NOMO-1 (cell line): ENCODE results near the gene USP20.

Experiments
- DNase-seq, 2 experiments: peaks; one replicate each; lab custom pipeline; 2025; ENCODE audit not compliant: unreplicated experiment in 2 of 2; lab: John Stamatoyannopoulos, UW

The USP20 gene

DNA sequence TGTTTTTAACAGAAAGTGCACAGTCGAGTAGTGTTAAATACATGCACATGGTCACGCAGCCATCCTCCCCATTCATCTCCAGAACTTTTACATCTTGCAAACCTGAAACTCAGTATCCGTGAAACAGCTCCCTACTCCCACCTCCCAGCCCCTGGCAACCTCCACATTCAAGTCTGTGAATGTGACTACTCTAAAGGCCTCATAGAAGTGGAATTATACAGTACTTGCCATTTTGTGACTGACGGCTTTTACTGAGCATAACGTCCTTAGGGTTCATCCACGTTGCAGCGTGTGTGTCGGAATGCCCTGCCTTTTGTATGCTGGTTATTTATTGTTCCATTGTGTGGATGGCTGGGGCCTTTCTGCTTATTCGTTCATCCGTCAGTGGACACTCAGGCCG lies 35.8 kb downstream of the USP20 start:
- no peak for DNase-seq

DNA sequence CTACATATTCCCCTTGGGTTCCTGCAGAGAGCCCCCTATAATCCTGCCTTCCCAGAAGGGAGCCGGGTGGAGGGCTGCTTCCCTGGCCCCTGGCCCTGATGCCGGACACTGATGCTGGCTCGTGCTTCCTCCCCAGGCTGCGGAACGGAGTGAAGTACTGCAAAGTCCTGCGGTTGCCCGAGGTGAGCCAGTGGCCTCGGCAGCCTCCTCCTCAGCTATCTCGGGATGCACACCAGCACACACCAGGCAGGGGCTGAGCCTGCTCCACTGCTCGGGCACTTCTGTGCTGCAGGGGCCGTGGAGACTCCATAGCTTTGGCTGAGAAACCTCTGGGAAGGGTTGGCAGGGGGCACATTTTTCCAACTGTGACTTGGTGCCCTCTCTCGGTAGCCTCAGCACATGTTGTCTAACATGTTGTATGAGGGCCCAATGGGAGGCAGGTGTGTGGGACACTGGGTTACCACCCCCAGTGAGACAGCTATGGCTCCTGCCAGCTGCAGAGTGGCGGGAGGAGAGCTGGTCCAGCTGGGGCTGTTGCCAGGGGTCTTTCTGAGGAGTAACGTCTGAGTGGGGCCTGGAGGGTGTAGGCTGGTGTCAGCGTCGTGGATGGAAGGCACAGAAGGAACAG lies 38.4 kb downstream of the USP20 start:
- no peak for DNase-seq

- DNase-seq, result no peak
Measured at GRCh38 chr9:129874261-129875101, 39.2 kb downstream of the USP20 start.

GRCh38 chr9:129875181-129875611 lies 39.9 kb downstream of the USP20 start:
- no peak for DNase-seq

DNA sequence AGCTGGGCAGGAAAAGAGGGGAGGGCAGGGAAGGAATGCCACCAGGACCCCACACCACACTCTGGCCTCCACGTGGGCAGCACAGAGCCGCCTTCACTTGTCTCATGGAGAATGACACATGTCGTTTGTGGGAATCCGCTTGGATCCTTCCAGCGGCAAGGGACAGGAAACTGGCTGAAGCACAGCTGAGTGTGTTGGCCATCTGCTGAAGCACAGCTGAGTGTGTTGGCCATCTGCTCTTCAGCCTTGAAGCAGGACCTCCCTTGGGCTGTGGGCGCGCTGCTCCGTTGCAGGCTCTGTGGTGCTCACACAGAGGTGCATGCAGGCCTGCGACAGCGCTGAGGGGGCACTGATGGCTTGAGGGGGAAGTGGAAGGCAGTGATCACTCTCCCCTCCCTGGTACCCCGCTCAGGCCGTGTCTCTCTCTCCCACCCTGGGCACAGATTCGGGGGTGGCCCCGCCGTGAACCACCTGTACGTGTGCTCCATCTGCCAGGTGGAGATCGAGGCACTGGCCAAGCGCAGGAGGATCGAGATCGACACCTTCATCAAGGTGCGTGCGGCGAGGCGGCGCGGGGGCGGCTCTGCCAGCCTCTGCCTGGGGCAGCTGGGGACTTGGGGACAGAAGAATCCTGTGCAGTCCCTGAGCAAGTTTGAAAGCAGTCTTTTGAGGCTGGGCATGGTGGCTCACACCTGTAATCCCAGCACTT lies 40.6 kb downstream of the USP20 start:
- no peak for DNase-seq

- no peak for DNase-seq
Measured at GRCh38 chr9:129876815-129877214, 41.6 kb downstream of the USP20 start.

DNA sequence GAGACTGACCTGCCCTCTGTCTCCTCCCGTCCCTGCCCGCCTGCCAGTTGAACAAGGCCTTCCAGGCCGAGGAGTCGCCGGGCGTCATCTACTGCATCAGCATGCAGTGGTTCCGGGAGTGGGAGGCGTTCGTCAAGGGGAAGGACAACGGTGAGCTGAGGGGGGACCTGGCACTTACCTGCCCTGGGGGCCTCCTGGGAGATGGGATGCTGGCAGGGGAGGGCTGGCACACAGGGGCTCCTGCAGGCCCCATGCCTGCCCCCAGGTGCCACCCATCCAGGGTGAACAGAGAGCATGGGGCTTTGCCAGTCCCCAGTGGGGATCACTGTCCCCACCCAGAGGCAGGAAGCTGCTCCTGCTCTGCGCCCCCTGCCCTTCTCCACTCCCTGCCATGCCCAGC lies 43.0 kb downstream of the USP20 start:
- no peak for DNase-seq

- no peak for DNase-seq
Measured at GRCh38 chr9:129879103-129879699, 43.9 kb downstream of the USP20 start.

DNA sequence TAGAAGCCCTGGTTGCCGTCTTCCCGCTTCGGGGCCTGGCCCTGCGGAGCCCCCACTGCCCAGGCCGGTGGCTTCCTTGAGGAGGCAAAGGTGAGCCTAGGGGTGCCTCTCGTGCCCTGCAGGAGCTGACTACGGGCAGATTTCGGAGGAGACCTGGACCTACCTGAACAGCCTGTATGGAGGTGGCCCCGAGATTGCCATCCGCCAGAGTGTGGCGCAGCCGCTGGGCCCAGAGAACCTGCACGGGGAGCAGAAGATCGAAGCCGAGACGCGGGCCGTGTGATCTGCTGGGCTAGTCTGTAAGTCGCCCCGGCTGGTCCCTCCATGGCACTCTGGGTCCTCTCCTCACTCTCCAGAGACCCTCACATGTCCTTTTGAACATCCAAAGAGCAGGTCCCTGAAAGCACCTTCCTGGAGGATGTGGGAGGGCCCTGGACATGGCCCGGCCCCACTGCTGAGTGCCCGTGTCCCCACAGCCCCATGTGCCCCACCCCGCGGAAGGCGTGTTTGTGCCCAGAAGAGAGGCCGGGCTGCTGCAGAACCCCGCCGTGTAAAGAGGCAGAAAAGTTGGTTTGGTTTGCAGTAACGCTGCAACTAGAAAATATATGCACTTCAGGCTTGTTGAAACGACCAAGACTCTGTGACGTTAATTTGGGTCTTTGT lies 44.9 kb downstream of the USP20 start:
- DNase-seq, result no peak

DNA sequence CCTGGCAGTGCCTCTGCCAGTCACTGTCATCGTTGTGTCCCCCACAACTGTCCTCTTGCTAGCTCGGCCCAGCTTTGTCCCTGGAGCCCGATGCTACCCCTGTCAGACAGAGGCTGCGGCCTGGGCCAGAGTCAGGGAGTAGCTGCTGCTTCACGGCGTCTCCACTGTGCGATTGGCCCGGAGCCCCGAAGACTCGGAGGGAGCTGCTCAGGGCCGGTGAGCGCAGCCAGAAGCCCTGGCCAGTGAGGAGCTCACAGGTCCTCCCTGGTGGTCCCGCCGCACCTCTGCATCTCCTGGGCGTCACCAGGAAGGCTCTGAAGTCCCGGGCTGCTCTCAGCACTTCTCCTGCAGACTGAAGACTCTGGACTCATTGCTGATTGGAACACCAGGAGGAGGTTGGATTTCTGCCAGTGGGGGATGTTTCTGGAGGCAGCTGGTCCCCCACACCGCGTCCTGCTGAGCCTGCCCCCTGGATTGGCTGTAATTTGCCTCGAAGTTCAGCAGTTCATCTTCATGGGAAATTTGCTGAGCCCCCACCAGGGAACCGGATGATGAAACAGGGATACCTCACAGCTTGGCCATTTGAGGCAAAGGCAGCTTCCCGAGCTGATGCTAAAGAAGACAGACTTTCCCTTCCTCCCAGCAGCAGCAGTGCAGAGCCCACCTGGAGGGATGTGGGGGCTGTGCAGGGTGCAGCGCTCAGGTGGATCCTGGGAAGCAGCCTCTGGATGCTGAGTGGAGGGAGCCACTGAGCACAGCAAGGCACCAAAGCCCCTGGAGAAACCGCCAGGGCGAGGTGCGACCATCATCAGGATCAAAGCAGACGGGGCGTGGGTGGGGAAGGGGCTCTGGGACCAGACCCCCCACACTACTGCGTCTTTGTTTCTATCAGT lies 45.6 kb downstream of the USP20 start:
- DNase-seq, result no peak

DNA sequence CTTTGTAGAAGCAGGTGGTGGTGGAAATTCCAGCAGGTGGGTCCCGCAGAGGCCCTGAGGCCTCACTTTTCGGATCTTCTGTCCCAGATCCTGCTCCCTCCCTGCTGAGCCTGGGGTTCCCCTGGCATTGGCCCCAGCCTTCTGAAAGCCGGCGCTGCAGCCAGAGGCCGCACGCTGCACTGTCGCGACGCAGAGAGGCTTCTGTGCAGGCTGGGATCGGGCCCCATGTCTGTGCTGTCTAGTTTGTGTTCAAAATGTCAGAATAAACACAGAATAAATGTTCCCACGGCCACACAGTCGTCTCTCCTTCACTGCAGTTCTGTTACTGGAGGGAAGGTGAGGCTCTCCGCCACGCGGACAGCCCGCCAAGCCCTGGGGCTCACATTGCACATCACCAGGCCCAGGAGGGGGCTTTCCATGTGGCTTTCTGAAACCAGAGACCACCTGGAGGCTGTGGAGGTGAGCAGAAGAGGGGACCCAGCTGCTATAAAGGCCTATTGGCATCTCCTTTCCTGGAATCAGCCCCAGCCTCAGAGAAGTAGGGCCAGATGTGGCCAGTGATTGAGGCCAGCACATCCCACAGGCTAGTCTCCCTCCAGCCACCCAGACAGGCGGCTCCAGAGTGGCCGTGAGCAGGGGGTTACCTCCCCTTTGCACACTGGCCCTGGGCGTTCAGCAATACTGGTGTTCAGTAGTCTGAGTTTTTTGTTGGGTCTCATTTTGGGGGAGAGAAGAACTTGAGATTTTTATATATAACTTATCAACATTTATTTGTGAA lies 46.5 kb downstream of the USP20 start:
- no peak for DNase-seq

- DNase-seq, result peak; percentile 90 to 94
Measured at GRCh38 chr9:129884220-129885017, 49.2 kb downstream of the USP20 start.

- peak; percentile 39 for DNase-seq
Measured at GRCh38 chr9:129885018-129885669, 49.9 kb downstream of the USP20 start.

DNA sequence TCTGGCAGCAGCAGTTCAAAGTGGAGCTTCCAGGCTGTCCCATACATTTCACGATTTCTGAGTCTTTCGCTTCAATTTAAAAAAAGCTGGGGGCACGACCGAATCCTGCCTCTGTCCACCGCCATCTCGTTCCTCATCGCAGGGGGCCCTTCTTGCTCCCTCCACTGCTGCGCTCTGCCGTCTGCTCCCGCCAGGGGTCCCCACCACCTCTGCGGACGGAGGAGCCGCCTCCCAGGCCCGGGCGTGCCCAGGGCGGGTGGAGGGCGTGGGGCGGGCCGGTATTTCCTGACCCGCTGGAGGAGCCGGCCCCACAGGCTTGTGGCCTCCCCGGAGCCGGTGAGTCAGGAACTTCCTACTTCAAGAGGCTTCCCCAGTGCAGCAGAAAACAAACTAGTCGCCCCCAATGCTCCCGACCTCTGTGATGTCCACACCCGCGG lies 50.4 kb downstream of the USP20 start:
- DNase-seq, result peak; percentile 92 to 96

DNA sequence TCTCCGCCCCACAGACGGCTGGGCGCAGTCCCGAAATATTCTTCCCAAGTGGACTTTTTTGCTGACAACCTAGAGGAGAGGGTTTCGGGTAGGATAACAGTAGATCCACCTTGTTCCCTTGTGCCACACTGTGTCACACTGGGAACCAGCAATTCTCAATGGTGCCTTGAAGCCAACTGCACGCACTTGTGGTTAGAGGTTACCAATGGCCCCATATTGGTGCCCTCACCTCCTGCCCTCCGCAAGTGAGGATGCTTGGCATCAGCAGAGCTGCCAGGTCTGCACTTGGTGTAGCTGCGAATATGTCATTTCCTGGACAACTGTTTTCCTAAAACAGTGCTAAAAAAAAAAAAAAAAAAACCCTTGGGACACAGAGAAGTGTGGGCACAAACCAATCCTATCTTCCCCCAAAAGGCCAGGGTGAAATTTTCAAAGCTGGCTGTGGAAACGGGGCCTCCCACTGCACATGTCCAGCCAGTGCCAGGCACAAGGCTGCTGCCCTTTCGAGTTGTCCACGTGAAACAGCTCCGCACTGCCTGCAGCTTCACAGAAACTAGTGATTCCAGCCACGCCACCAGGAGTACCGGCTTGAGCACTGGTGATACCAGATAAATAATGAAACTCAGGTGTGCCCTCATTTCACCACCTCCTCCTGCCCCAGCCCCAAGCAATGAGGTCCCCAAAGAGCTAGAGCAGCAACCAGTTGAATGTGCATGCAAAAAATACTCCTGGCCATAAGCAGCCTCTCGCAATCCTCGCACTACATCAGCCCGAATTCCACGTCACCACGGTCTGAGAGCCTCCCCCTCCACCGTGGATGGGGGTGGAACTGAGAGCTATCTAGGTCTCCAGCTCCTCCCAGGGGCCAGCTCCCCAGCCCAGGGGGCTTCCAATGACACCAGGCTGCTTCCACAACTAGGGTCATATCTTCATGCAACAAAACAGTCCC lies 51.2 kb downstream of the USP20 start:
- peak; percentile 16 to 28 for DNase-seq
